ENCODE measurements around the gene RHOH.
"Not testable (repeated sequence)": the region's sequence is repeated elsewhere in the genome, so short reads cannot be mapped to it uniquely, and the experiment has no call there.

Gene RHOH

GRCh38 chr4:40294339-40294738, 97.5 kb downstream of the RHOH start:
- no peak for DNase-seq (ENCODE audit: low read depth in 3 of 3)

GRCh38 chr4:40295030-40295429, 98.2 kb downstream of the RHOH start:
- not testable (repeated sequence) for DNase-seq (ENCODE audit: low read depth in 3 of 3)

GRCh38 chr4:40295572-40295971, 98.7 kb downstream of the RHOH start:
- DNase-seq (ENCODE audit: low read depth in 3 of 3), result no peak

Measured in stimulated activated CD4-positive, alpha-beta T cell treated with anti-CD3 and anti-CD28 coated beads, TNF-alpha, amount 100 ng/mL, for 48 hours (primary cell).